Measurements from ENCODE around the gene IL17B. TPM values are rescaled to one million over a fixed set of nuclear protein-coding genes. Genes with fewer than 3 reads are reported as not detected.

Gene IL17B
- total and polyA plus RNA-seq, 2 of the 8 experiments (the other 6 are each of a cell fraction or from before 2014, with no cell fraction given), result 0.18 TPM; not detected in 1

- peak; percentile 73 for FAIRE-seq
- Histone ChIP-seq H2BK120ac (replicated peaks; ENCODE audit: low read depth, low read length) (no peak overlapping the region), H3K79me1 (ENCODE audit: low read depth, low read length) (no peaks in the 10 kb centered on the region), H3K14ac (ENCODE audit: insufficient read length) (no peak overlapping the region), H3K18ac (ENCODE audit: extremely low read depth, low read length) (peak overlapping the region; percentile 75; the same call in 1 of the 2 replicates), H2BK5ac (ENCODE audit: low read depth, low read length) (no peak overlapping the region; the same call in 1 of the 2 replicates), H3K79me2 (ENCODE audit: control insufficient read depth in 1 of 2, insufficient read depth in 2 of 2, low read length in 2 of 2) (no peaks in the 10 kb centered on the region), H4K5ac (ENCODE audit: insufficient read length, low read depth, low read length) (no peak overlapping the region), H4K8ac (ENCODE audit: extremely low read depth, insufficient read depth, low read length) (no peak overlapping the region), H2AFZ (ENCODE audit: low read length) (no peak overlapping the region), H4K20me1 (replicated peaks in 1 of 2; ENCODE audit: control insufficient read depth in 1 of 2, insufficient read depth in 2 of 2, low read length in 2 of 2) (peaks cover 0 to 3% of the 10 kb centered on the region in 2 experiments), H3K23ac (ENCODE audit: insufficient read length) (no peak overlapping the region), H3K27ac (ENCODE audit: low read depth, low read length) (no peak overlapping the region), H3K27me3 (replicated peaks in 1 of 4; ENCODE audit: control insufficient read depth in 3 of 4, extremely low read depth in 1 of 4, insufficient read depth in 3 of 4, low read length in 3 of 4) (no peaks in the 10 kb centered on the region), H2BK15ac (ENCODE audit: low read length) (peak overlapping the region; percentile 95; the same call in 1 of the 2 replicates), H3K36me3 (ENCODE audit: control insufficient read depth in 2 of 4, insufficient read depth in 4 of 4, low read length in 3 of 4) (no peaks in the 10 kb centered on the region; a peak in 1 of 8 replicates), H4K91ac (replicated peaks; ENCODE audit: insufficient read length, low read length) (peak overlapping the region; percentile 48), H2AK5ac (ENCODE audit: low read depth, low read length) (no peak overlapping the region), H2BK12ac (ENCODE audit: low read depth, low read length) (peak overlapping the region; percentile 95; the same call in 1 of the 2 replicates), H3K4me2 (ENCODE audit: insufficient read depth in 1 of 2, low read depth in 2 of 2, low read length in 2 of 2) (no peak overlapping the region), H3K56ac (replicated peaks; ENCODE audit: insufficient read length, low read depth, low read length) (no peak overlapping the region), H3K23me2 (ENCODE audit: low read depth, low read length) (no peaks in the 10 kb centered on the region), H3K4me3 (ENCODE audit: extremely low read depth in 1 of 4, insufficient read depth in 2 of 4, low read depth in 3 of 4, low read length in 4 of 4) (no peak overlapping the region), H2BK20ac (ENCODE audit: low read length) (0 out of 2 replicates have a peak overlapping the region, but pooled peaks have one; percentile 52), H3K4me1 (replicated peaks in 1 of 4; ENCODE audit: control insufficient read depth in 3 of 4, insufficient read depth in 4 of 4, low read length in 3 of 4) (peaks cover 0 to 3% (median 1%) of the 10 kb centered on the region in 4 experiments; a peak in 3 of 7 replicates), H3K9me3 (ENCODE audit: insufficient read depth in 2 of 2, low read depth in 1 of 2, low read length in 1 of 2) (no peaks in the 10 kb centered on the region), H3K9ac (replicated peaks in 1 of 4; ENCODE audit: extremely low read depth in 1 of 4, low read depth in 3 of 4, low read length in 3 of 4) (no peak overlapping the region), H3K4ac (replicated peaks; ENCODE audit: insufficient read length, low read depth, low read length) (no peak overlapping the region)
- 40% methylated on average over 14 of the region's 14 CpGs; no CpG with 5 or more reads in 1 of the 2 experiments for WGBS, 2 experiments (ENCODE audit: extremely low coverage in 1 of 2, insufficient coverage in 1 of 2, insufficient read length in 1 of 2, insufficient replicate concordance in 2 of 2, low coverage in 1 of 2, low lambda C conversion rate in 2 of 2, missing lambda C conversion rate in 1 of 2)
- ChIA-PET CTCF (ENCODE audit: partially characterized antibody) (interaction anchor here (0.6 to 46.1 kb wide), 57 partner anchors 8 to 1782 kb away, joined by 3 to 1310 read pairs (median 4); partner anchors contain the start of genes ARHGEF37, GRPEL2, IL17B and PCYOX1L), POLR2A (ENCODE audit: partially characterized antibody) (interaction anchor here (0.8 to 1.8 kb wide), 5 partner anchors 9 to 57 kb away, joined by 3 to 12 read pairs (median 4); partner anchors contain the start of genes GRPEL2 and PCYOX1L)
- DNase-seq (ENCODE audit: low read depth in 1 of 2, low spot score in 2 of 2), result peak; percentile 62 to 89
- TF ChIP-seq SRF (IDR thresholded peaks at IDR 0.05; ENCODE audit: low read depth, low read length) (no peak), SP4 (IDR thresholded peaks at IDR 0.05; ENCODE audit: low read length) (no peak), CTBP2 (IDR thresholded peaks at IDR 0.05; ENCODE audit: borderline replicate concordance, insufficient read depth, insufficient read length, low read length) (no peak), CEBPB (IDR thresholded peaks at IDR 0.05; ENCODE audit: low read depth, low read length) (no peak), BCL11A (IDR thresholded peaks at IDR 0.05; ENCODE audit: low read depth in 2 of 2, low read length in 2 of 2) (no peak), CHD2 (IDR thresholded peaks at IDR 0.05; ENCODE audit: low read length) (0 out of 2 replicates have a peak, but pooled peaks have one; percentile 46), SP1 (IDR thresholded peaks at IDR 0.05; ENCODE audit: low read depth, low read length) (no peak), CREB1 (IDR thresholded peaks at IDR 0.05) (no peak; the same call in 1 of the 2 replicates), MAFK (IDR thresholded peaks at IDR 0.05; ENCODE audit: low read depth, low read length) (no peak; the same call in 1 of the 2 replicates), NRF1 (IDR thresholded peaks at IDR 0.05; ENCODE audit: low read depth, low read length) (no peak)
- TF ChIP-seq, protein P1, sequence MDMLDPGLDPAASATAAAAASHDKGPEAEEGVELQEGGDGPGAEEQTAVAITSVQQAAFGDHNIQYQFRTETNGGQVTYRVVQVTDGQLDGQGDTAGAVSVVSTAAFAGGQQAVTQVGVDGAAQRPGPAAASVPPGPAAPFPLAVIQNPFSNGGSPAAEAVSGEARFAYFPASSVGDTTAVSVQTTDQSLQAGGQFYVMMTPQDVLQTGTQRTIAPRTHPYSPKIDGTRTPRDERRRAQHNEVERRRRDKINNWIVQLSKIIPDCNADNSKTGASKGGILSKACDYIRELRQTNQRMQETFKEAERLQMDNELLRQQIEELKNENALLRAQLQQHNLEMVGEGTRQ (IDR thresholded peaks at IDR 0.05; ENCODE audit: low read length), result no peak
Measured at GRCh38 chr5:149367249-149367971, 11.7 kb downstream of the IL17B start.

Data from H1 (cell line).